GM21367 (cell line): Measurements from ENCODE around the gene CLK3.
"Not testable (repeated sequence)": the region's sequence is repeated elsewhere in the genome, so short reads cannot be mapped to it uniquely, and the experiment has no call there.

ENCODE experiments used
- ATAC-seq: cut with Tn5 transposase; IDR thresholded peaks from one replicate; pipeline ENCODE4 v1.9.1; 2021; ENCODE audit not compliant: unreplicated experiment

The CLK3 gene

GRCh38 chr15:74642348-74642733, 26.7 kb downstream of the CLK3 start:
- ATAC-seq: no peak

GRCh38 chr15:74642734-74643664, 27.4 kb downstream of the CLK3 start:
- ATAC-seq: no peak

GRCh38 chr15:74643665-74644204, 28.1 kb downstream of the CLK3 start:
- ATAC-seq: no peak

DNA sequence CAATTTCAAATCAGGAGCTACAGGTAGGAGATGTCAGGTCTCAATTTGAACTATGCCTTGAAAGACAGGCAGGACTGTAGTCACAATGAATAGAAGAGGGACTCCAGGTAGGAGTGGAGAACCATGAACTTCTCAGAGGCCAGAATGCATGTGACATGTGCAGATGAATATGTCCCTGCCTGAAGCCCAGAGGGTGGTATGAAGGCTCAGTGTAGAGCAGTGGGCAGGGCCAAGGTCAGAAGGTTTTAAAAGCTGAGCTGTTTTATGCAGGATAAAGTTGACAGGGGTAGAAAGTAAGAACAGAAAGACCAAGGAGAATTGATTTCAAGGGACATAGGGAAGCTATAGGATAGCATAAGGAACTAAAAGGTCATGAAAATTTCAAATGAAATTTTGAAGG, 30.8 kb downstream of the CLK3 start:
- ATAC-seq: no peak

GRCh38 chr15:74648051-74648842, 32.6 kb downstream of the CLK3 start:
- ATAC-seq: no peak

DNA sequence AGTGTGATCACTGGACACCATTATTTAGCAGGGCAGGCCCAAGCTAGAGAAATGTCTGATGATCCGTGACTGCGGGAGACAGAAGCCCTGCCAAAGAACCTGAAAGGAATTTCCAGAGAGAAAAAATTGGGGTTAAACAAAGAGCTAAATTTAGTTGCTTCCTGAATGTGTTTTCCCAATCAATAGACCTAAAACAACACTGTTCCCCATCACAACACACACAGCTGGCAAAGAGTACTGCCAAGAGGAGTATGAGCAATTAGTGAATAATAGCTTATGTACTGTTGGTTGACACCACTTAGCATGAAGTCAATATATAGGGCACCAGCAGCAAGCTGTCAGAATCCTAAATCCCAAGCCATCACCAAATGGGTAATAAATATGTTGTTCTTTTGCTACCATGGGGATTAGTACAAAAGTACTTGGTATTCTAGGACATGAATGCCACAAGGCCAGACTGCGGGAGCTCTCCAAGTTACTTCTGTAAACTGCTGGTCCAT, 35.7 kb downstream of the CLK3 start:
- no peak for ATAC-seq

GRCh38 chr15:74653426-74654102, 37.9 kb downstream of the CLK3 start:
- no peak for ATAC-seq

- no peak for ATAC-seq
These were observed 39.8 kb downstream of the CLK3 start for GRCh38 chr15:74655424-74655823.

DNA sequence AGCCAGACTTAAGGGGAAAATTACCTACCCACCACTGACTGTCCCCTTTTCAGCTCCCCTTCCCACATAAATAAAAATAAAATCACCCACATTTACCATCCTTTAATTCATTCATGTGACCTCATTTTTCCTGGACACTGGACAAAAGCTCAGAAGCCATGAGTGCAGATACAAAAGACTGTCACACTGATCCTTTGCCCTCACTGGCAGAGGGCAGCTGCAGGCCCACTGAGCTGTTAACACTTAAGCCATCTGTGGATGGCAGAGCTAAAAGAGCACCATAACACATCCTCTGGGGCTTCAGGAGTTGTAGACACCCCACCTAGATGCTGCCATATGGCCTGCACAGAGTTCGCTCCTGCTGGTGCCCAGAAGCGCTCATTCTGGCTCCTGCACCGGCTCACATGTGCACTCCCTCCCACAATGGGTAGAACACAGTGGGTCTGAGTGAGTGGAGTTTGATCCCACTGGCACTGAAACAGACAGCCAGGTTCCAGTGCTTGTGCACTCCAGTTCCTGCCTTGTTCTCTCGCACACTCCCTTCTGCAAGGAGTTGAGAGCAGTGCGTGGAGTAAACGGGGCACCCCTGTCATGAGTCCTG, 41.4 kb downstream of the CLK3 start:
- no peak for ATAC-seq

GRCh38 chr15:74657846-74658245, 42.2 kb downstream of the CLK3 start:
- ATAC-seq: no peak

- ATAC-seq: not testable (repeated sequence)
These were observed 45.6 kb downstream of the CLK3 start for GRCh38 chr15:74661280-74661679.

- no peak for ATAC-seq
These were observed 46.6 kb downstream of the CLK3 start for GRCh38 chr15:74662064-74662860.

GRCh38 chr15:74663303-74664027, 47.8 kb downstream of the CLK3 start:
- ATAC-seq: no peak

DNA sequence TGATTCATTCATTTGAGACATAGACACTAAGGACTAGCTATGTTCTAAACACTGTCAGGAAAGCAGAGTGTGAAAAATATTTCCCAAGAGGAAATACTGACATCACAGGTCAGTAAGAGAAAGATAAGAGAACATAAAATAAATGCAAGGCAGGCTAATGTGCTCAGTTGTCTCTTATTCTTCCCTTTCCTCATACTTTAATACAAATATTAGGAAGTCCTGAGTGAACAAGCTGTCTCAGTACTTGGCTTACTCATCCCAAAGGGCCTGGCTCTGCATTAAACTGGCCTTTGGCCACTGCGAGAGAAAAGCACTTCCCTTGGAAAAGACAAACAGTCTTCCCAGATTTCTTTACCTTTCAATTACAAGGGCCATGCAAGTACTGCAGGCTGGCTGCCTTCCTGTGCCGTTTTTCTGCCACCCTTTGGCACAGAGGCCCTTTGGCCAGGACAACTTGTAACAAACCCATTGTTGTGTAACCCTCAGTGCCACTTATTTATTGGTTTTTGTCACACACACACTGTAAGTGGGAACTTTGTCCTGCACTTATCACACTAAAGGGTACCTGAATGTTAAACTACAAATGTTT, 48.5 kb downstream of the CLK3 start:
- ATAC-seq: no peak

DNA sequence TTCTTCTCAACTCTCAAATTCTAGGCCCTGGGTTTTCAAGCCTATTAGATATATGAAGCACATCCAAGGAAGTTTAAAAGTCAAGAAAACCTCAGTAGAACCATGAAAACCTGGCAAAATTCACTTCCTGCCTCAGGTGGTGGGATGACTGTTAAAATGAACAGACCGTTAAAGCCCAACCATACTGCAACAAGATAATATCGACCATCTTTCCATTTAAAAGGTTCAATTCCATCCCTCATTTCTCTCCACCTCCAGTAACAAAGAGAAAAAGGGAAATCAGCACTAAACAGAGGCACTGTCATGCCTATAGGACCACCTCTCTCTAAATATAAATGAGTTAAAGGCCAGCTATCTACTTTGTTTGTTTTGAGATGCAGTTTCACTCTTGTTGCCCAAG, 49.0 kb downstream of the CLK3 start:
- ATAC-seq: no peak

GRCh38 chr15:74667975-74668374, 52.3 kb downstream of the CLK3 start:
- ATAC-seq: no peak

- ATAC-seq: no peak
These were observed 54.0 kb downstream of the CLK3 start for GRCh38 chr15:74669627-74670026.

GRCh38 chr15:74674161-74674560, 58.5 kb downstream of the CLK3 start:
- ATAC-seq: no peak

DNA sequence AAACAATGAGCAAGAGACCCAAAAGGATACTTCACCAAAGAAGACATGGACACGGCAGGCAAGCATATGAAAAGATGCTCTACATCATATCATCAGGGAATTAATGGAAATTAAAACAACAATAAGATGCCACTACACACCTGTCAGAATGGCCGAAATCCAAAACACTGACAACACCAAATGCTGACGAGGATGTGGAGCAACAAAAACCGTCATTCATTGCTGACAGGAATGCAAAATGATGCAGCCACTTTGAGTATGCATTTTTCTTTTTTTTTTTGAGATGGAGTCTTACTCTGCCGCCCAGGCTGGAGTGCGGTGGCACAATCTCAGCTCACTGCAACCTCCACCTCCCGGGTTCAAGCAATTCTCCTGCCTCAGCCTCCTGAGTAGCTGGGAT, 61.2 kb downstream of the CLK3 start:
- no peak for ATAC-seq
